ENCODE data around the gene FTO.

Gene FTO

GRCh38 chr16:53910990-53911389, 207.0 kb downstream of the FTO start:
- Histone ChIP-seq H3K36me3 (ENCODE audit: control insufficient read depth, insufficient read depth, low read length) (no peaks in the 10 kb centered on the region), H3K27ac (ENCODE audit: low read length) (no peak overlapping the region), H3K9me3 (ENCODE audit: control insufficient read depth, insufficient read depth, low read length) (no peaks in the 10 kb centered on the region), H3K4me3 (ENCODE audit: low read length) (no peak overlapping the region), H3K27me3 (ENCODE audit: control insufficient read depth, insufficient read depth, low read length) (no peaks in the 10 kb centered on the region), H3K4me1 (ENCODE audit: control insufficient read depth, insufficient read depth, low read length) (no peaks in the 10 kb centered on the region)
- no CpG with 5 or more reads among the region's 7 CpGs for WGBS (ENCODE audit: insufficient coverage, insufficient read length)
- no peak for DNase-seq (ENCODE audit: low read depth, low spot score)

GRCh38 chr16:53911513-53911912, 207.6 kb downstream of the FTO start:
- Histone ChIP-seq H3K4me1 (ENCODE audit: control insufficient read depth, insufficient read depth, low read length) (no peaks in the 10 kb centered on the region), H3K27me3 (ENCODE audit: control insufficient read depth, insufficient read depth, low read length) (no peaks in the 10 kb centered on the region), H3K9me3 (ENCODE audit: control insufficient read depth, insufficient read depth, low read length) (no peaks in the 10 kb centered on the region), H3K36me3 (ENCODE audit: control insufficient read depth, insufficient read depth, low read length) (no peaks in the 10 kb centered on the region), H3K4me3 (ENCODE audit: low read length) (no peak overlapping the region), H3K27ac (ENCODE audit: low read length) (no peak overlapping the region)
- no peak for DNase-seq (ENCODE audit: low read depth, low spot score)
- WGBS (ENCODE audit: insufficient coverage, insufficient read length) = no CpG with 5 or more reads among the region's 2 CpGs

- Histone ChIP-seq H3K4me1 (ENCODE audit: control insufficient read depth, insufficient read depth, low read length) (no peaks in the 10 kb centered on the region), H3K27ac (ENCODE audit: low read length) (no peak overlapping the region), H3K4me3 (ENCODE audit: low read length) (no peak overlapping the region), H3K27me3 (ENCODE audit: control insufficient read depth, insufficient read depth, low read length) (no peaks in the 10 kb centered on the region), H3K9me3 (ENCODE audit: control insufficient read depth, insufficient read depth, low read length) (no peaks in the 10 kb centered on the region), H3K36me3 (ENCODE audit: control insufficient read depth, insufficient read depth, low read length) (no peaks in the 10 kb centered on the region)
- no CpG with 5 or more reads among the region's 2 CpGs for WGBS (ENCODE audit: insufficient coverage, insufficient read length)
- no peak for DNase-seq (ENCODE audit: low read depth, low spot score)
These were observed 208.2 kb downstream of the FTO start for GRCh38 chr16:53912155-53912554.

- Histone ChIP-seq H3K4me1 (ENCODE audit: control insufficient read depth, insufficient read depth, low read length) (no peaks in the 10 kb centered on the region), H3K9me3 (ENCODE audit: control insufficient read depth, insufficient read depth, low read length) (no peaks in the 10 kb centered on the region), H3K36me3 (ENCODE audit: control insufficient read depth, insufficient read depth, low read length) (no peaks in the 10 kb centered on the region), H3K27ac (ENCODE audit: low read length) (no peak overlapping the region), H3K27me3 (ENCODE audit: control insufficient read depth, insufficient read depth, low read length) (no peaks in the 10 kb centered on the region), H3K4me3 (ENCODE audit: low read length) (no peak overlapping the region)
- no peak for DNase-seq (ENCODE audit: low read depth, low spot score)
- no CpG with 5 or more reads among the region's 7 CpGs for WGBS (ENCODE audit: insufficient coverage, insufficient read length)
These were observed 209.3 kb downstream of the FTO start for GRCh38 chr16:53913099-53913870.

DNA sequence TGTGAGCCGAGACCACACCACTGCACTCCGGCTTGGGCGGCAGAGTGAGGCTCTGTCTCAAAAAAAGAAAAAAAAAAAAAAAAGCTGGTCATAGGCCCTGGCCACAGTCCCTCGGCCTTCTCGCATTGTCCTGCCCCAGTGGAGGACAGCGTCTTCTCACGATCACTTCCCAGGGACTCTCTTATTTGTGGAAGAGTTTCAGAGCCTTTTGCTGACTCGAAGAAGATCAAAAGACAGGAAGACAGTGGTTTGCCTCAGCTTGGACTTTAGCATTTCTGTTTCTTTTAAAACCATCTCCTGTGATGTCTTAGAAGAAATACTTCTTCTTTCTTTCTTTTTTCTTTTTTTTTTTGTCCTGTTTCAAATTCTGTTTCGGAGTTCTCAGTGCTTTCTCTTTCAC, 210.0 kb downstream of the FTO start:
- WGBS (ENCODE audit: insufficient coverage, insufficient read length) = no CpG with 5 or more reads among the region's 9 CpGs
- no peaks in the 10 kb centered on the region for H3K9me3 ChIP-seq (ENCODE audit: control insufficient read depth, insufficient read depth, low read length)
- no peak for DNase-seq (ENCODE audit: low read depth, low spot score)
- no peaks in the 10 kb centered on the region for H3K4me1 ChIP-seq (ENCODE audit: control insufficient read depth, insufficient read depth, low read length)
- H3K4me3 ChIP-seq (ENCODE audit: low read length) = no peak overlapping the region
- H3K27me3 ChIP-seq (ENCODE audit: control insufficient read depth, insufficient read depth, low read length) = no peaks in the 10 kb centered on the region
- no peak overlapping the region for H3K27ac ChIP-seq (ENCODE audit: low read length)
- no peaks in the 10 kb centered on the region for H3K36me3 ChIP-seq (ENCODE audit: control insufficient read depth, insufficient read depth, low read length)

GRCh38 chr16:53914736-53915135, 210.8 kb downstream of the FTO start:
- H3K4me3 ChIP-seq (ENCODE audit: low read length) = no peak overlapping the region
- H3K27ac ChIP-seq (ENCODE audit: low read length) = no peak overlapping the region
- no peaks in the 10 kb centered on the region for H3K9me3 ChIP-seq (ENCODE audit: control insufficient read depth, insufficient read depth, low read length)
- H3K27me3 ChIP-seq (ENCODE audit: control insufficient read depth, insufficient read depth, low read length) = no peaks in the 10 kb centered on the region
- no peaks in the 10 kb centered on the region for H3K36me3 ChIP-seq (ENCODE audit: control insufficient read depth, insufficient read depth, low read length)
- no peaks in the 10 kb centered on the region for H3K4me1 ChIP-seq (ENCODE audit: control insufficient read depth, insufficient read depth, low read length)
- WGBS (ENCODE audit: insufficient coverage, insufficient read length) = no CpG with 5 or more reads among the region's 3 CpGs
- no peak for DNase-seq (ENCODE audit: low read depth, low spot score)

DNA sequence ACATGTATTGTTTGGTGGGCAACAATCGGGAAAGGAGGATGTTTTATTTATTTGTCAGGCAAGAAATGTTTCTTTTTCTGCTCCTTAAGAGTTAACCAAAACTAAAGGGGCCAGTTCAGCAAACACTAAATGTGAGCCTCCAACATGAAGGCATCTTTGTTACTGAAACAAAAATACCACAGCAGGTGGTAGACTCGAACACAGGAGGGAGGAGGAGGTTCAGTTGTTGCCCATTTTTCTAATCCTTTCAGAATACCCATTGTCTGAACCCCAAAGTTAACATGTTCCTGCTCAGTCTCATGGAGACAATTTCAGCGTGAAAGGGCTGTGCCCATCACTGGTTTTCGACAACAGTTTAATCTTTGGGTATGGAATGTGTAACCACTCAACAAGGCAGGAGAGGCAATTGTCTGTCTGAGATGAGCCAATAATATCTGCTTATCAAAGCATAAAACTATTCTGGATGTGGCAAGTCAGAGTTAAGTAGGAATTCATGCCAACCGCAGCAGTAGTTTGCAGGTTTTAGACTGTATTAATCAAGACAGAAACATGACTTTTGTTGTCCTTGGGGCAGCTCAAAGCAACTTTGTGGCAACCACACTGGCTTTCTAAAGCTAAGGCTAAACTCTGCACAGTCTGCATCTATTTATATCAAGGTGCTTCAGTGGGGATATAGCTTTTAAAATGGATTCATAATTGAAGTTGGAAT, 211.7 kb downstream of the FTO start:
- no peak overlapping the region for H3K27ac ChIP-seq (ENCODE audit: low read length)
- no CpG with 5 or more reads among the region's 5 CpGs for WGBS (ENCODE audit: insufficient coverage, insufficient read length)
- DNase-seq (ENCODE audit: low read depth, low spot score) = no peak
- H3K4me3 ChIP-seq (ENCODE audit: low read length) = no peak overlapping the region
- no peaks in the 10 kb centered on the region for H3K36me3 ChIP-seq (ENCODE audit: control insufficient read depth, insufficient read depth, low read length)
- H3K27me3 ChIP-seq (ENCODE audit: control insufficient read depth, insufficient read depth, low read length) = no peaks in the 10 kb centered on the region
- H3K4me1 ChIP-seq (ENCODE audit: control insufficient read depth, insufficient read depth, low read length) = no peaks in the 10 kb centered on the region
- H3K9me3 ChIP-seq (ENCODE audit: control insufficient read depth, insufficient read depth, low read length) = no peaks in the 10 kb centered on the region

- Histone ChIP-seq H3K4me1 (ENCODE audit: control insufficient read depth, insufficient read depth, low read length) (no peaks in the 10 kb centered on the region), H3K27me3 (ENCODE audit: control insufficient read depth, insufficient read depth, low read length) (no peaks in the 10 kb centered on the region), H3K9me3 (ENCODE audit: control insufficient read depth, insufficient read depth, low read length) (no peaks in the 10 kb centered on the region), H3K27ac (ENCODE audit: low read length) (no peak overlapping the region), H3K4me3 (ENCODE audit: low read length) (no peak overlapping the region), H3K36me3 (ENCODE audit: control insufficient read depth, insufficient read depth, low read length) (no peaks in the 10 kb centered on the region)
- DNase-seq (ENCODE audit: low read depth, low spot score) = no peak
- WGBS (ENCODE audit: insufficient coverage, insufficient read length) = no CpG with 5 or more reads among the region's 3 CpGs
These were observed 217.0 kb downstream of the FTO start for GRCh38 chr16:53920988-53921387.

DNA sequence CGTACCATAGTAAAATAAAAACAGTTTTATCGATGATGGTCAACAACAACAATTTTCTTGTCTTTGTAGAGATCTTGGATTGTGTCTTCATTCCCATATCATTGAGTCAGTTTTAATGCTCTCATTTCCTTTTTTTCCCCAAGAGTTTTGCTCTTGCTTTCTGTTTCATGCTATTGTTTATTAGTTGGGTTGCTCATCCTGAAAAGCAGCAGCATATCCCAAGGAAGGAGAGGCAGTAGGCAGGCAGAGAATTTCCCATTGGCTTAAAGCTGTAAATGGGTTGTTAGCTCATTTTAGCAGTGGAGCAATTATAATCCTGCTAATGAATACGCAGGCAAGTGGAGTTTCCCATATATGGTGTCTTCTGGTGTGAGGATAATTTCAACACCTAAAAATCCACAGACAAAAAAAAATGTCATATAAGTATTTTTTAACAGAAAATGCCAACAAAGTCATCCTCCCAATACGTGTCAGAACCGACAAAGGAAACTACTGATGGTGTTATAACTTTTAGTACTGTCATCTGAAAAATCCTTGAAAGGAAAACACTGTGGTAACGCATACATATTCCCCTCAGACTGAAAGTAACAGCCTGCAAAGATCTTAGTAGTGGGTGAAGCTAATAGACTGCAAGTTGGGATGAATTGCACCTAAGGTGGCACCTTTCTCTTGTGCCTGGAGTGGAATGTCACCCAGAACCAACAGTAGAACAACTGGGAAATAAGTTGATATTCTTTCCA, 218.3 kb downstream of the FTO start:
- no peaks in the 10 kb centered on the region for H3K4me1 ChIP-seq (ENCODE audit: control insufficient read depth, insufficient read depth, low read length)
- no peaks in the 10 kb centered on the region for H3K9me3 ChIP-seq (ENCODE audit: control insufficient read depth, insufficient read depth, low read length)
- DNase-seq (ENCODE audit: low read depth, low spot score) = no peak
- WGBS (ENCODE audit: insufficient coverage, insufficient read length) = no CpG with 5 or more reads among the region's 6 CpGs
- no peaks in the 10 kb centered on the region for H3K36me3 ChIP-seq (ENCODE audit: control insufficient read depth, insufficient read depth, low read length)
- H3K27ac ChIP-seq (ENCODE audit: low read length) = no peak overlapping the region
- no peaks in the 10 kb centered on the region for H3K27me3 ChIP-seq (ENCODE audit: control insufficient read depth, insufficient read depth, low read length)
- no peak overlapping the region for H3K4me3 ChIP-seq (ENCODE audit: low read length)

GRCh38 chr16:53922807-53923571, 219.0 kb downstream of the FTO start:
- no peak for DNase-seq (ENCODE audit: low read depth, low spot score)
- H3K4me1 ChIP-seq (ENCODE audit: control insufficient read depth, insufficient read depth, low read length) = no peaks in the 10 kb centered on the region
- no peaks in the 10 kb centered on the region for H3K9me3 ChIP-seq (ENCODE audit: control insufficient read depth, insufficient read depth, low read length)
- H3K27me3 ChIP-seq (ENCODE audit: control insufficient read depth, insufficient read depth, low read length) = no peaks in the 10 kb centered on the region
- WGBS (ENCODE audit: insufficient coverage, insufficient read length) = no CpG with 5 or more reads among the region's 9 CpGs
- no peak overlapping the region for H3K4me3 ChIP-seq (ENCODE audit: low read length)
- no peak overlapping the region for H3K27ac ChIP-seq (ENCODE audit: low read length)
- H3K36me3 ChIP-seq (ENCODE audit: control insufficient read depth, insufficient read depth, low read length) = no peaks in the 10 kb centered on the region

Data from iPS DF 6.9 (cell line).